Esophagus muscularis mucosa (tissue), 4 donors: ENCODE measurements around the gene SLC12A6. TPM values are rescaled to one million over a fixed set of nuclear protein-coding genes. Genes with fewer than 3 reads are reported as not detected.

Source experiments
- DNase-seq: peaks from one replicate; pipeline ENCODE4 v3.0.0-alpha.2; 2017; ENCODE audit errors: extremely low spot score
- H3K27ac ChIP-seq, 4 donors: fragments of 200-600 bp; sonication (generic); replicated peaks in 1 of 4; 1 replicate in 3 of 4; 2 replicates in 1 of 4; pipeline ENCODE4 v1.5.1; 2016 to 2019; ENCODE audit warnings: mild to moderate bottlenecking in 1 of 4
- H3K27me3 ChIP-seq, 4 donors: fragments of 200-600 bp; sonication (generic); one replicate each; pipeline versions ENCODE4 v1.5.1 to v1.6.0; 2016 to 2019
- H3K36me3 ChIP-seq, 4 donors: fragments of 200-600 bp; sonication (generic); one replicate each; pipeline ENCODE4 v1.5.1; 2016 to 2019
- H3K4me1 ChIP-seq, 4 donors: fragments of 200-600 bp; sonication (generic); one replicate each; pipeline ENCODE4 v1.5.1; 2016 to 2019
- H3K4me3 ChIP-seq, 4 donors: fragments of 200-600 bp; sonication (generic); 1 replicate in 2 of 4; 2 replicates in 2 of 4; pipeline ENCODE4 v1.5.1; 2016 to 2019; ENCODE audit warnings: mild to moderate bottlenecking in 4 of 4, moderate library complexity in 1 of 4
- H3K9me3 ChIP-seq, 4 donors: fragments of 200-600 bp; sonication (generic); 1 replicate in 3 of 4; 2 replicates in 1 of 4; pipeline ENCODE4 v1.5.1; 2016 to 2019
- CTCF ChIP-seq, 3 experiments: fragments of 200-600 bp in 2 of 3; fragments of 450-650 bp in 1 of 3; sonication (generic) in 2 of 3; IDR thresholded peaks; one replicate each; pipeline ENCODE4 v1.5.1; 2017 to 2019; ENCODE audit warnings: antibody characterized with exemption in 3 of 3, mild to moderate bottlenecking in 2 of 3, moderate library complexity in 1 of 3
- EP300 ChIP-seq: sonication (generic); formaldehyde crosslinking; IDR thresholded peaks from one replicate; pipeline ENCODE4 v1.6.1; 2017; ENCODE audit warnings: antibody characterized with exemption
- POLR2A ChIP-seq: fragments of 450-650 bp; IDR thresholded peaks from one replicate; pipeline ENCODE4 v1.6.1; 2017; ENCODE audit warnings: antibody characterized with exemption, moderate library complexity, mild to moderate bottlenecking, low read depth
- POLR2AphosphoS5 ChIP-seq, 2 donors: sonication (generic); formaldehyde crosslinking; IDR thresholded peaks; one replicate each; pipeline ENCODE4 v1.6.1; 2017; ENCODE audit warnings: antibody characterized with exemption in 2 of 2
- WGBS: methylation state at CpG from one replicate; pipeline ENCODE4 v1.1.5; 2018; 5-methylcytosine and 5-hydroxymethylcytosine counted together
- intact Hi-C: fragments of 100-400 bp; cut with DNase I; formaldehyde crosslinking; loops from one replicate; pipeline ENCODE4 v1.15.1; 2023
- total RNA-seq, 4 donors: library from RNA; depleted of rRNA; stranded (reverse); fragments of >200 nt; gene quantifications; one replicate each; pipeline versions ENCODE4 v1.1.0 to v1.2.1, GENCODE V29; 2016

Gene SLC12A6
- total RNA-seq, 4 donors from 2014 or later = 16.1 to 21.4 (median 16.3) TPM

DNA sequence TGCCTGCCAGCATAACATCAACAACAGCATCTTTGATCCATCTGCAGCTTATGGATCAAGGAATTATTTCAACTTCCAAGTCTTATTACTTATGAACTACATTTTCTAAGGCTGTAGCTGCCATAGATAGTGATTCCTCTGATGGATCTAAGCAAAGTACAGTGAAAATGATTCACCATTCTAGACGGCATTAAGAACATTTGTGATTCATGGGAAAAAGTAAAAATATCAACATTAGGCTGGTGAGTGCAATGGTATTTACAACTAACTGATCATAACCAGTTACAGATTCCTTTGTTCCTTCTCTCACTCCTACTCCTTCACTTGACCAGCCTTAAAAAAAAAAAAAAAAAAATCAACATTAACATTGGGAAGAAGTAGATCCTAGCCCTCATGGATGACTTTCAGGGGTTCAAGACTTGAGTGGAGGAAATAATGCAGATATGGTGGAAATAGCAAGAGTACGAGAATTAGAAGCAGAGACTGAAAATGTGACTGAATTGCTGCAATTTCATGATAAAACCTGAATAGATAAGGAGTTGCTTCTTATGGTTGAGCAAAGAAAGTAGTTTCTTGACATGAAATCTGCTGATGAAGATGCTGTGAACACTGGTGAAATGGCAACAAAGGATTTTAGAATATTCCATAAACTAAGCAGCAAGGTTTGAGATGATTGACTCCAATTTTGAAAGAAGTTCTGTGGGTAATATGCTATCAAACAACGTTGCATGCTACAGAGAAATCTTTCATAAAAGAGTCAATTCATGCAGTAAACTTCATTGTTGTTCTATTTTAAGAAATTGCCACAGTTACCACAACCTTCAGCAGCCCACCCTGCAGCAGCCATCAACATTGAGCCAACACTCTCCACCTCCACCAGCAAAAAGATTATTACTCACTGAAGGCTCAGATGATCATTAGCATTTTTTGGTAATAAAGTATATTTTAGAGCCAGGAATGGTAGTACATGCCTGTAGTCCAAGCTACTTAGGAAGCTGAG is 22.8 kb downstream of the SLC12A6 start:
- peaks cover 9 to 21% (median 16%) of the 10 kb centered on the region in 4 donors for H3K4me1 ChIP-seq
- intact Hi-C loops = no loop called here
- TF ChIP-seq CTCF (IDR thresholded peaks at IDR 0.05) = no peak
- no peak for TF ChIP-seq POLR2A
- TF ChIP-seq POLR2AphosphoS5 (IDR thresholded peaks at IDR 0.05) = no peak
- TF ChIP-seq EP300 = no peak
- no peaks in the 10 kb centered on the region for H3K9me3 ChIP-seq
- no peaks in the 10 kb centered on the region for H3K27me3 ChIP-seq
- no peak overlapping the region for H3K4me3 ChIP-seq
- H3K36me3 ChIP-seq = peaks cover 0 to 11% (median 0%) of the 10 kb centered on the region in 4 donors
- no peak overlapping the region for H3K27ac ChIP-seq
- WGBS = 82% methylated on average over 3 of the region's 3 CpGs
- DNase-seq = no peak

DNA sequence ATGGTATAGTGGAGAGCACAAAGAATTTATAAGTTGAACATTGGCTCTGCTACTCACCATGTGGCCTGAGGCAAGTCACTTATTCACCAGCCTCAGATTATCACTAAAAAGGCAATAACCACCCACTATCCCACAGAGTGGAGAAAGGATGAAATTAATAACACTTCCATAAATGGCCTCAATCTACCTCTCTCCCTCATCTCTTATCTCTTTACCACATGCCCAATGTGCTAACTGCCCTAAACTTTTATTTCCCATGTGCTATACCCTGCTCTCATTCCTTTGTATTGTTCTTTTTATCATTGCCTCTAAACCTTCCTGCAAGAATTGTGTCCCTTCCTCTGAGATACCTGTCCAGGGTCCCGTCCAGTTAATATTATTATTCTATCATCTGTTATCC is 26.0 kb downstream of the SLC12A6 start:
- Histone ChIP-seq H3K4me3 (no peak overlapping the region), H3K36me3 (peaks cover 0 to 11% (median 2%) of the 10 kb centered on the region in 4 donors), H3K27me3 (no peaks in the 10 kb centered on the region), H3K4me1 (peaks cover 0 to 3% (median 2%) of the 10 kb centered on the region in 4 donors), H3K27ac (no peak overlapping the region), H3K9me3 (no peaks in the 10 kb centered on the region)
- 94% methylated on average over 1 of the region's 1 CpG for WGBS
- TF ChIP-seq CTCF (IDR thresholded peaks at IDR 0.05) (no peak), EP300 (no peak)
- no peak for DNase-seq
- intact Hi-C loops = no loop called here

DNA sequence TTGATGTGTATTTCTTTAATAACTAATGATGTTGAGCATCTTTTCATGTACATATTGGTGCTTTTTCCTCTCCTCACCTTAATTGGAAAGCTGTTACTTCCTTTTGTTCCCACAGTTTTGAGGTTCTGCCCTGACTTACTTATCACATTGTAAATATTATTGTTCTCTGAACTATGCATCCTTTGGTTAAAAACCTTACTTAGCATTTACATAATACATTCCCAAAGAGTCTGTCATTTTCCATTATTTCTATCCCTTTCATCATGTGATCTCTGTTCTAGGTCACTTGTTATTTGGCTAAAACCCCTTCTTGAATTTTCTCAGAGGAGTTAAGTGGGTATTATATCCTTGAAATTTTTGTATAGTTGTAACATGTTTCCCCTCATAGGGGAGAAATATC is 33.0 kb downstream of the SLC12A6 start:
- no peak for DNase-seq
- Histone ChIP-seq H3K27me3 (no peaks in the 10 kb centered on the region), H3K9me3 (no peaks in the 10 kb centered on the region), H3K36me3 (peaks cover 0 to 4% (median 0%) of the 10 kb centered on the region in 4 donors), H3K27ac (no peak overlapping the region), H3K4me1 (no peaks in the 10 kb centered on the region), H3K4me3 (no peak overlapping the region)
- intact Hi-C loops = no loop called here
- TF ChIP-seq POLR2A = no peak
- TF ChIP-seq CTCF (IDR thresholded peaks at IDR 0.05) = no peak
- TF ChIP-seq EP300 = no peak
- TF ChIP-seq POLR2AphosphoS5 (IDR thresholded peaks at IDR 0.05) = no peak

GRCh38 chr15:34301058-34301457 is 36.5 kb downstream of the SLC12A6 start:
- no peak for TF ChIP-seq POLR2AphosphoS5 (IDR thresholded peaks at IDR 0.05)
- no peak for TF ChIP-seq EP300
- no peak for TF ChIP-seq POLR2A
- no peak for TF ChIP-seq CTCF (IDR thresholded peaks at IDR 0.05)
- Histone ChIP-seq H3K27me3 (no peaks in the 10 kb centered on the region), H3K36me3 (no peaks in the 10 kb centered on the region), H3K4me1 (peaks cover 10 to 16% (median 16%) of the 10 kb centered on the region in 4 donors), H3K27ac (no peak overlapping the region), H3K4me3 (no peak overlapping the region), H3K9me3 (no peaks in the 10 kb centered on the region)
- 95% methylated on average over 3 of the region's 3 CpGs for WGBS
- intact Hi-C loops = no loop called here
- DNase-seq = no peak
